ENCODE results near the gene CHAT. TPM values are rescaled to one million over a fixed set of nuclear protein-coding genes. Genes with fewer than 3 reads are reported as not detected.

CHAT gene
- total RNA-seq, 4 donors from 2014 or later = not detected

- Histone ChIP-seq H3K9me3 (no peaks in the 10 kb centered on the region), H3K27ac (no peak overlapping the region), H3K27me3 (peaks cover 15% of the 10 kb centered on the region), H3K4me1 (peaks cover 0 to 7% of the 10 kb centered on the region in 2 donors), H3K4me3 (replicated peaks in 1 of 3) (no peak overlapping the region), H3K36me3 (no peaks in the 10 kb centered on the region)
- no peak for TF ChIP-seq POLR2A (IDR thresholded peaks at IDR 0.05)
- TF ChIP-seq CTCF (IDR thresholded peaks at IDR 0.05) = no peak
- intact Hi-C loops (cut with DNase I) = loop anchor here (10.0 kb wide), 1 partner anchor 149 kb away; no protein-coding TSS in a partner anchor
- no peak for DNase-seq
- WGBS, 2 donors = 67 to 73% methylated on average over 6 of the region's 6 CpGs
Observed at GRCh38 chr10:49605216-49605938, 8.5 kb upstream of the CHAT start.

GRCh38 chr10:49605939-49606509, 7.8 kb upstream of the CHAT start:
- no peak for TF ChIP-seq POLR2A (IDR thresholded peaks at IDR 0.05)
- TF ChIP-seq CTCF (IDR thresholded peaks at IDR 0.05) = no peak
- intact Hi-C loops (cut with DNase I) = loop anchor here (10.0 kb wide), 1 partner anchor 149 kb away; no protein-coding TSS in a partner anchor
- 37 to 50% methylated on average over 3 of the region's 3 CpGs for WGBS, 2 donors
- DNase-seq = no peak
- H3K36me3 ChIP-seq = no peaks in the 10 kb centered on the region
- peaks cover 6 to 14% of the 10 kb centered on the region in 2 donors for H3K4me1 ChIP-seq
- no peaks in the 10 kb centered on the region for H3K9me3 ChIP-seq
- H3K27me3 ChIP-seq = peaks cover 21% of the 10 kb centered on the region
- H3K4me3 ChIP-seq (replicated peaks in 1 of 3) = no peak overlapping the region
- no peak overlapping the region for H3K27ac ChIP-seq

- WGBS, 2 donors = 2 to 3% methylated on average over 11 to 18 of the region's 22 CpGs
- no peaks in the 10 kb centered on the region for H3K36me3 ChIP-seq
- H3K4me1 ChIP-seq = peaks cover 7 to 16% of the 10 kb centered on the region in 2 donors
- no peaks in the 10 kb centered on the region for H3K9me3 ChIP-seq
- TF ChIP-seq POLR2A (IDR thresholded peaks at IDR 0.05) (no peak), CTCF (IDR thresholded peaks at IDR 0.05) (no peak)
- H3K4me3 ChIP-seq (replicated peaks in 1 of 3) = no peak overlapping the region
- peak; percentile 80 to 83 for DNase-seq
- peaks cover 31% of the 10 kb centered on the region for H3K27me3 ChIP-seq
- intact Hi-C loops (cut with DNase I) = loop anchor here (10.0 kb wide), 1 partner anchor 148 kb away; no protein-coding TSS in a partner anchor
- H3K27ac ChIP-seq = no peak overlapping the region
Observed at GRCh38 chr10:49606981-49607535, 6.8 kb upstream of the CHAT start.

GRCh38 chr10:49608166-49609005, 5.5 kb upstream of the CHAT start:
- intact Hi-C loops (cut with DNase I) = loop anchor here (10.0 kb wide), 1 partner anchor 146 kb away; no protein-coding TSS in a partner anchor
- TF ChIP-seq CTCF (IDR thresholded peaks at IDR 0.05) = no peak
- TF ChIP-seq POLR2A (IDR thresholded peaks at IDR 0.05) = no peak
- 9 to 14% methylated on average over 13 to 14 of the region's 14 CpGs for WGBS, 2 donors
- H3K27me3 ChIP-seq = peaks cover 39% of the 10 kb centered on the region
- no peak overlapping the region for H3K27ac ChIP-seq
- H3K36me3 ChIP-seq = no peaks in the 10 kb centered on the region
- no peak for DNase-seq
- H3K9me3 ChIP-seq = no peaks in the 10 kb centered on the region
- peaks cover 7 to 16% of the 10 kb centered on the region in 2 donors for H3K4me1 ChIP-seq
- no peak overlapping the region for H3K4me3 ChIP-seq (replicated peaks in 1 of 3)
